ENCODE results near the gene BCAS1. TPM values are rescaled to one million over a fixed set of nuclear protein-coding genes. Genes with fewer than 3 reads are reported as not detected.

BCAS1 gene
- total RNA-seq, 1 donor from 2014 or later: not detected

- TF ChIP-seq, protein P1, sequence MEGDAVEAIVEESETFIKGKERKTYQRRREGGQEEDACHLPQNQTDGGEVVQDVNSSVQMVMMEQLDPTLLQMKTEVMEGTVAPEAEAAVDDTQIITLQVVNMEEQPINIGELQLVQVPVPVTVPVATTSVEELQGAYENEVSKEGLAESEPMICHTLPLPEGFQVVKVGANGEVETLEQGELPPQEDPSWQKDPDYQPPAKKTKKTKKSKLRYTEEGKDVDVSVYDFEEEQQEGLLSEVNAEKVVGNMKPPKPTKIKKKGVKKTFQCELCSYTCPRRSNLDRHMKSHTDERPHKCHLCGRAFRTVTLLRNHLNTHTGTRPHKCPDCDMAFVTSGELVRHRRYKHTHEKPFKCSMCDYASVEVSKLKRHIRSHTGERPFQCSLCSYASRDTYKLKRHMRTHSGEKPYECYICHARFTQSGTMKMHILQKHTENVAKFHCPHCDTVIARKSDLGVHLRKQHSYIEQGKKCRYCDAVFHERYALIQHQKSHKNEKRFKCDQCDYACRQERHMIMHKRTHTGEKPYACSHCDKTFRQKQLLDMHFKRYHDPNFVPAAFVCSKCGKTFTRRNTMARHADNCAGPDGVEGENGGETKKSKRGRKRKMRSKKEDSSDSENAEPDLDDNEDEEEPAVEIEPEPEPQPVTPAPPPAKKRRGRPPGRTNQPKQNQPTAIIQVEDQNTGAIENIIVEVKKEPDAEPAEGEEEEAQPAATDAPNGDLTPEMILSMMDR (IDR thresholded peaks at IDR 0.05): no peak
- H3K9me3 Mint-ChIP-seq (ENCODE audit: unreplicated experiment): no peaks in the 10 kb centered on the region
- no peak overlapping the region for H3K27ac Mint-ChIP-seq (ENCODE audit: unreplicated experiment)
- H3K27me3 Mint-ChIP-seq (ENCODE audit: unreplicated experiment): peaks cover 10% of the 10 kb centered on the region
- no peak overlapping the region for H3K4me3 Mint-ChIP-seq (ENCODE audit: unreplicated experiment)
- no peak for DNase-seq (ENCODE audit: extremely low spot score, unreplicated experiment)
- H3K4me1 Mint-ChIP-seq (ENCODE audit: unreplicated experiment): no peaks in the 10 kb centered on the region
- no peaks in the 10 kb centered on the region for H3K36me3 Mint-ChIP-seq (ENCODE audit: unreplicated experiment)
These were observed 15.0 kb upstream of the BCAS1 start for GRCh38 chr20:54085425-54085824.

DNA sequence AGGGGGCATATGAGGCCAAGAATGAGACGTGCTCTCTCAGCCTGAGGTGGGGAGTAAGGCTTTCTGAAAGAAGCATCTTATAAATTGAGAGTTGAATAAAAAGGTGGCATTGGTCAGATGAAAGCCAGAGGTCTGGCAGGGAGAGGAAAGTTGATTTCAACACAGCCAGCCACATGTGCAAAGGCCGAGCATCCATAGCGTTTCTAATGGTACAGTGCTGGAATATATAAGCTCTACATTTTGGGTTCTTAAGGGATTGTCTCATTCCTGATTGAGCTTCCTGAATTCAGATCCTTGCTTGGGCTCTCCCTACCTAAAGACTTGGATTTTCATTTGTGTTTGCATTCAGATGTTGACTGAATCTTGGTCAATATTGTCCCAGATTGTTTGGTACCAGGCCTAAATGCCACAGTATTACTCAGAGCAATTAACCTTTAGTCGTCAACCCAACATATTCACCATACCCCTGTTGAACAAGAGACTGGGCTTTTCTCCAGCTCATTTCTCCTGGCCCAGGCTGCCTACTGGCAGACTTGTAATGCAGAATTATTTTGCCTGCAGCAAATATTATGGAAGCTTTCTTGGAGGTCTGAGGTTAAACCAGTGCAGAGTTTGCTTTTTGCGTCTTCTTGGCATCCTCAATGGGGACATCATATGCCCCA lies 14.5 kb upstream of the BCAS1 start:
- no peaks in the 10 kb centered on the region for H3K4me1 Mint-ChIP-seq (ENCODE audit: unreplicated experiment)
- no peak for DNase-seq (ENCODE audit: extremely low spot score, unreplicated experiment)
- H3K9me3 Mint-ChIP-seq (ENCODE audit: unreplicated experiment): no peaks in the 10 kb centered on the region
- peaks cover 10% of the 10 kb centered on the region for H3K27me3 Mint-ChIP-seq (ENCODE audit: unreplicated experiment)
- H3K36me3 Mint-ChIP-seq (ENCODE audit: unreplicated experiment): no peaks in the 10 kb centered on the region
- TF ChIP-seq, protein P1 (IDR thresholded peaks at IDR 0.05): no peak
- no peak overlapping the region for H3K27ac Mint-ChIP-seq (ENCODE audit: unreplicated experiment)
- no peak overlapping the region for H3K4me3 Mint-ChIP-seq (ENCODE audit: unreplicated experiment)

DNA sequence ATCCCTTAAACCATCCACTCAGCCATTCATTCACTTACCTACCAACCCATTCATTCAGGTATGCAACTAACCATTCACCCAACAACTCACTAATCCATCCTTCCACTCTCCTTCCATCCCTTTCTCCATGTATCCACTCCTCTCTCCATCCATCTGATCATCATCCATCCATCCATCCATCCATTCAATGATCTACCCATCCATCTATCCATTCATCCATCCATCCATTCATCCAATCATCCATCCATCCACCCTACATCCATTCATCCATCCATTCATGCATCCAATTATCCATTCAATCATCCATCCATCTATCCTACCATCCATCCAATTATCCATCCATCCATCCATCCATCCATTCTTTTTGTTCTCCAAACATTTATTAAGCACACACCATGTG lies 13.8 kb upstream of the BCAS1 start:
- no peak overlapping the region for H3K27ac Mint-ChIP-seq (ENCODE audit: unreplicated experiment)
- peaks cover 6% of the 10 kb centered on the region for H3K27me3 Mint-ChIP-seq (ENCODE audit: unreplicated experiment)
- no peaks in the 10 kb centered on the region for H3K9me3 Mint-ChIP-seq (ENCODE audit: unreplicated experiment)
- H3K4me3 Mint-ChIP-seq (ENCODE audit: unreplicated experiment): no peak overlapping the region
- no peaks in the 10 kb centered on the region for H3K36me3 Mint-ChIP-seq (ENCODE audit: unreplicated experiment)
- H3K4me1 Mint-ChIP-seq (ENCODE audit: unreplicated experiment): no peaks in the 10 kb centered on the region
- TF ChIP-seq, protein P1 (IDR thresholded peaks at IDR 0.05): no peak
- DNase-seq (ENCODE audit: extremely low spot score, unreplicated experiment): no peak

- Mint-ChIP-seq H3K27me3 (ENCODE audit: unreplicated experiment) (peaks cover 6% of the 10 kb centered on the region), H3K27ac (ENCODE audit: unreplicated experiment) (no peak overlapping the region), H3K4me3 (ENCODE audit: unreplicated experiment) (no peak overlapping the region), H3K36me3 (ENCODE audit: unreplicated experiment) (no peaks in the 10 kb centered on the region), H3K4me1 (ENCODE audit: unreplicated experiment) (no peaks in the 10 kb centered on the region), H3K9me3 (ENCODE audit: unreplicated experiment) (no peaks in the 10 kb centered on the region)
- TF ChIP-seq, protein P1 (IDR thresholded peaks at IDR 0.05): no peak
- DNase-seq (ENCODE audit: extremely low spot score, unreplicated experiment): no peak
These were observed 13.1 kb upstream of the BCAS1 start for GRCh38 chr20:54083459-54083858.

- H3K27ac Mint-ChIP-seq (ENCODE audit: unreplicated experiment): no peak overlapping the region
- no peak overlapping the region for H3K4me3 Mint-ChIP-seq (ENCODE audit: unreplicated experiment)
- H3K27me3 Mint-ChIP-seq (ENCODE audit: unreplicated experiment): peaks cover 6% of the 10 kb centered on the region
- TF ChIP-seq, protein P1 (IDR thresholded peaks at IDR 0.05): no peak
- no peaks in the 10 kb centered on the region for H3K4me1 Mint-ChIP-seq (ENCODE audit: unreplicated experiment)
- no peaks in the 10 kb centered on the region for H3K36me3 Mint-ChIP-seq (ENCODE audit: unreplicated experiment)
- DNase-seq (ENCODE audit: extremely low spot score, unreplicated experiment): no peak
- no peaks in the 10 kb centered on the region for H3K9me3 Mint-ChIP-seq (ENCODE audit: unreplicated experiment)
These were observed 11.7 kb upstream of the BCAS1 start for GRCh38 chr20:54082100-54082499.

Data from osteocyte (in vitro differentiated cells).